B cell (primary cell): ENCODE results near the gene NOTCH1. TPM values are rescaled to one million over a fixed set of nuclear protein-coding genes. Genes with fewer than 3 reads are reported as not detected.

Source experiments
- ATAC-seq: fragments of 200-7000 bp; cut with Tn5 transposase; one replicate; pipeline ENCODE4 v1.10.0; 2021; ENCODE audit warnings: low read depth, mild to moderate bottlenecking, moderate number of reproducible peaks, moderate library complexity
- CTCF ChIA-PET: fragments of 350-600 bp; sonication (Branson Sonifier 250); formaldehyde crosslinking; loops from one replicate; lab custom pipeline; 2021; ENCODE audit warnings: antibody characterized with exemption, inconsistent platforms; lab: Charles Lee
- POLR2A ChIA-PET: fragments of 350-600 bp; sonication (Branson Sonifier 250); formaldehyde crosslinking; loops from one replicate; lab custom pipeline; 2021; ENCODE audit warnings: antibody characterized with exemption; lab: Charles Lee
- DNase-seq: peaks from one replicate; pipeline ENCODE4 v3.0.0; 2013
- H2AFZ ChIP-seq: 2 replicates; pipeline ENCODE4 v1.6.1; 2012; ENCODE audit warnings: mild to moderate bottlenecking, low read depth, low read length; ENCODE audit not compliant: insufficient read depth, poor library complexity, severe bottlenecking
- H3K27ac ChIP-seq, 2 donors: 1 replicate in 1 of 2; 2 replicates in 1 of 2; pipeline ENCODE4 v1.5.1; 2012 to 2013; ENCODE audit warnings: low read length in 2 of 2, mild to moderate bottlenecking in 2 of 2, moderate library complexity in 1 of 2
- H3K27me3 ChIP-seq, 4 experiments: fragments of 200-600 bp in 1 of 4; sonication (generic) in 1 of 4; replicated peaks in 1 of 4; 1 replicate in 2 of 4; 2 replicates in 2 of 4; pipeline versions ENCODE4 v1.6.1 to v1.7.0; 2013 to 2016; ENCODE audit warnings: low read length in 3 of 4, mild to moderate bottlenecking in 2 of 4, mixed read lengths in 1 of 4, moderate library complexity in 1 of 4; ENCODE audit not compliant: insufficient read depth in 4 of 4, control insufficient read depth in 3 of 4; ENCODE audit errors: control extremely low read depth in 1 of 4
- H3K36me3 ChIP-seq, 2 experiments: replicated peaks in 1 of 2; 1 replicate in 1 of 2; 2 replicates in 1 of 2; pipeline versions ENCODE4 v1.6.1 to v1.7.1; 2013; ENCODE audit warnings: low read length in 1 of 2; ENCODE audit not compliant: insufficient read depth in 2 of 2, control insufficient read depth in 1 of 2; ENCODE audit errors: control extremely low read depth in 1 of 2, extremely low read depth in 1 of 2
- H3K4me1 ChIP-seq, 2 donors: fragments of 200-600 bp in 1 of 2; sonication (generic) in 1 of 2; 1 replicate in 1 of 2; 2 replicates in 1 of 2; pipeline versions ENCODE4 v1.5.1 to v1.6.1; 2013 to 2017; ENCODE audit warnings: low read length in 2 of 2; ENCODE audit not compliant: control insufficient read depth in 2 of 2, insufficient read depth in 2 of 2
- H3K4me2 ChIP-seq: replicated peaks from 2 replicates; pipeline ENCODE3; 2012; ENCODE audit warnings: mild to moderate bottlenecking, low read depth, low read length; ENCODE audit not compliant: poor library complexity, severe bottlenecking
- H3K4me3 ChIP-seq, 5 experiments: fragments of 200-600 bp in 1 of 5; sonication (generic) in 1 of 5; 1 replicate in 3 of 5; 2 replicates in 2 of 5; pipeline versions ENCODE4 v1.5.1 to v1.7.0; 2011 to 2016; ENCODE audit warnings: low read length in 4 of 5, mild to moderate bottlenecking in 4 of 5, low read depth in 2 of 5, control low read depth in 1 of 5, moderate library complexity in 1 of 5; ENCODE audit not compliant: insufficient read depth in 1 of 5; ENCODE audit errors: control extremely low read depth in 1 of 5, extremely low read depth in 1 of 5
- H3K79me2 ChIP-seq: fragments of 200-600 bp; sonication (generic); one replicate; pipeline ENCODE4 v1.6.0; 2016; ENCODE audit warnings: low read length; ENCODE audit not compliant: control insufficient read depth, insufficient read depth
- H3K9ac ChIP-seq: fragments of 200-600 bp; sonication (generic); 2 replicates; pipeline ENCODE4 v1.6.1; 2017; ENCODE audit warnings: mild to moderate bottlenecking, low read length, moderate library complexity
- H3K9me3 ChIP-seq, 3 donors: one replicate each; pipeline versions ENCODE4 v1.6.1 to v1.7.1; 2013; ENCODE audit warnings: low read length in 2 of 3; ENCODE audit not compliant: control insufficient read depth in 2 of 3, insufficient read depth in 1 of 3; ENCODE audit errors: control extremely low read depth in 1 of 3
- H4K20me1 ChIP-seq: 2 replicates; pipeline ENCODE4 v1.6.0; 2012; ENCODE audit warnings: mild to moderate bottlenecking, low read length; ENCODE audit not compliant: insufficient read depth, control insufficient read depth, poor library complexity, severe bottlenecking
- H3K27ac Mint-ChIP-seq: one replicate; pipeline ENCODE4 v1.8.0; 2021; ENCODE audit warnings: mixed read lengths
- H3K27me3 Mint-ChIP-seq: one replicate; pipeline ENCODE4 v1.8.0; 2021; ENCODE audit warnings: mixed read lengths
- H3K4me1 Mint-ChIP-seq: one replicate; pipeline ENCODE4 v1.8.0; 2021; ENCODE audit warnings: mixed read lengths
- H3K4me3 Mint-ChIP-seq: one replicate; pipeline ENCODE4 v1.8.0; 2021; ENCODE audit warnings: mixed read lengths
- H3K9me3 Mint-ChIP-seq: one replicate; pipeline ENCODE4 v1.8.0; 2022; ENCODE audit warnings: mixed read lengths; ENCODE audit not compliant: insufficient read depth
- EZH2 ChIP-seq: IDR thresholded peaks from 2 replicates; pipeline ENCODE4 v1.6.1; 2012; ENCODE audit warnings: borderline replicate concordance, low read depth, mild to moderate bottlenecking, moderate library complexity, low read length; ENCODE audit not compliant: insufficient read depth, poor library complexity, severe bottlenecking
- WGBS: methylation state at CpG from one replicate; pipeline ENCODE4 v1.1.5; 2013; ENCODE audit warnings: missing lambda C conversion rate; ENCODE audit not compliant: insufficient coverage; 5-methylcytosine and 5-hydroxymethylcytosine counted together
- intact Hi-C: fragments of 100-400 bp; cut with micrococcal nuclease; formaldehyde crosslinking; loops from one replicate; pipeline ENCODE4 v1.10.0; 2022
- polyA plus RNA-seq: library from polyadenylated mRNA; depleted of rRNA; stranded (reverse); fragments of >200 nt; gene quantifications from 2 replicates; pipeline ENCODE4 v1.2.3, GENCODE V29; 2012
- total RNA-seq, 2 donors: library from RNA; stranded (reverse); fragments of 120-200 nt in 1 of 2; gene quantifications; 1 replicate in 1 of 2; 2 replicates in 1 of 2; pipeline versions ENCODE4 v1.2.3 to v1.2.4, GENCODE V29; 2013 to 2022
- TF ChIP-seq, protein P1 (sequence below): fragments of 200-600 bp; IDR thresholded peaks from one replicate; pipeline ENCODE4 v1.8.0; 2022; ENCODE audit warnings: antibody characterized with exemption, mild to moderate bottlenecking

Gene NOTCH1
- total and polyA plus RNA-seq, 2 donors (not counting 1 experiment from before 2014, with no cell fraction given): 16.6 to 38.5 TPM

DNA sequence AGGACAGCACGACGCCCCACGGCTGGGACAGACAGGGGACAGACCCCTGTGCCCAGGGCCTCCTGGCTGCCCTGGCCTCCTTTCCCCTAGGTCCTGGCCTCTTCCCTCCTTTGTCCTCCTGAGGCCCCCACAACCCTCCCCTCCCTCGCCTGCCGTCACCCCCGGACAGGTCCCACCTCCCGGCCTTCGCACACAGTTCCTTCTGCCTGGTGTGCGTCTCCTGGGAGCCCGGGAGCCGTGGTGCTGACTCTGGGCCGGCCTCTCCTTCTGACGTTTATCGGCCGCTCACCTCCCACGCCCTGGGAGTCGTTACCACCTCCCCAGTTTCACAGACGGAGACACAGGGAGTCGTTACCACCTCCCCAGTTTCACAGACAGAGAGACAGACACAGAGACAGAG lies 25.1 kb upstream of the NOTCH1 start:
- no peak for ATAC-seq
- Histone ChIP-seq H3K4me2 (no peak overlapping the region), H3K4me3 (no peak overlapping the region), H3K4me1 (no peaks in the 10 kb centered on the region), H4K20me1 (no peaks in the 10 kb centered on the region), H3K27me3 (no peaks in the 10 kb centered on the region), H3K36me3 (no peaks in the 10 kb centered on the region), H3K27ac (no peak overlapping the region), H3K79me2 (no peaks in the 10 kb centered on the region), H3K9ac (no peak overlapping the region), H3K9me3 (no peaks in the 10 kb centered on the region), H2AFZ (no peak overlapping the region)
- no peak for DNase-seq
- ChIA-PET POLR2A (interaction anchor here (0.6 kb wide), 1 partner anchor 19 kb away, joined by 4 read pairs; no protein-coding TSS in a partner anchor), CTCF (no interaction called here)
- Mint-ChIP-seq H3K4me3 (no peak overlapping the region), H3K9me3 (no peaks in the 10 kb centered on the region), H3K27ac (no peak overlapping the region), H3K4me1 (no peaks in the 10 kb centered on the region), H3K27me3 (no peaks in the 10 kb centered on the region)
- intact Hi-C loops: no loop called here
- 93% methylated on average over 19 of the region's 19 CpGs for WGBS
- TF ChIP-seq, protein P1, sequence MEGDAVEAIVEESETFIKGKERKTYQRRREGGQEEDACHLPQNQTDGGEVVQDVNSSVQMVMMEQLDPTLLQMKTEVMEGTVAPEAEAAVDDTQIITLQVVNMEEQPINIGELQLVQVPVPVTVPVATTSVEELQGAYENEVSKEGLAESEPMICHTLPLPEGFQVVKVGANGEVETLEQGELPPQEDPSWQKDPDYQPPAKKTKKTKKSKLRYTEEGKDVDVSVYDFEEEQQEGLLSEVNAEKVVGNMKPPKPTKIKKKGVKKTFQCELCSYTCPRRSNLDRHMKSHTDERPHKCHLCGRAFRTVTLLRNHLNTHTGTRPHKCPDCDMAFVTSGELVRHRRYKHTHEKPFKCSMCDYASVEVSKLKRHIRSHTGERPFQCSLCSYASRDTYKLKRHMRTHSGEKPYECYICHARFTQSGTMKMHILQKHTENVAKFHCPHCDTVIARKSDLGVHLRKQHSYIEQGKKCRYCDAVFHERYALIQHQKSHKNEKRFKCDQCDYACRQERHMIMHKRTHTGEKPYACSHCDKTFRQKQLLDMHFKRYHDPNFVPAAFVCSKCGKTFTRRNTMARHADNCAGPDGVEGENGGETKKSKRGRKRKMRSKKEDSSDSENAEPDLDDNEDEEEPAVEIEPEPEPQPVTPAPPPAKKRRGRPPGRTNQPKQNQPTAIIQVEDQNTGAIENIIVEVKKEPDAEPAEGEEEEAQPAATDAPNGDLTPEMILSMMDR: no peak
- TF ChIP-seq EZH2: no peak

DNA sequence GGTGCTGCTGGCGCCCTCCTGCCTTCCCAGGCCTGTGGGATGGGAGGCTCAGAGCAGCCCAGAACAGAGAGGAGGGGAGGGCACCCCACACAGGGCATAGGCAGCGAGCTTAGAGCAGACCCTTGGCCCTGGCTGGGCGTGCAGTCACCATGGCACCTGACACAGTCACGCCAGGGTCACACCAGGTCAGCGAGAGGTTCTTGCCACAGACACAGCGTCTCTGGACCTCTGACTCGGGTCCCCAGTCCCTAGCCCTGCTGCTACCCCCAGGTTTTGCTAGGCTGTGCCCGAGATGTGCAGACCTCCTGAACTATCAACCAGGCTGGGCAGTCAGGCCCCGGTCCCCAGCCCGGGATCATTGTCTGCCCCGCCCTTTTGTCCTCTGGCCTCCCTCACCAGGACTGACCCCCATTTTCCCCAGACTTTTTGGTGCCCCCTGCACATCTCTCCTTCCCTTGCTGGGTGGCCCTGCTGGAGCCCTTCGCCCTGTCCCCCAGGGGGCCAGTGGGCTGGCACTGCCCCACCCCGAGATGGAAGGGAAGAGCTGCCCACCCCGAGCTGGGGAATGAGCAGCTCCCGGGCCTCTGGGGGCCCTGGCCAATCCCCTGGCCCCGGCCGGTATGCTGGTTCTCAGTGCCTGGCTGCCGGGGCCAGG lies 24.5 kb upstream of the NOTCH1 start:
- Histone ChIP-seq H3K36me3 (no peaks in the 10 kb centered on the region), H3K4me1 (no peaks in the 10 kb centered on the region), H3K27me3 (no peaks in the 10 kb centered on the region), H3K9me3 (no peaks in the 10 kb centered on the region), H3K4me2 (no peak overlapping the region), H3K4me3 (no peak overlapping the region), H4K20me1 (no peaks in the 10 kb centered on the region), H3K9ac (no peak overlapping the region), H3K27ac (no peak overlapping the region), H2AFZ (no peak overlapping the region), H3K79me2 (no peaks in the 10 kb centered on the region)
- ChIA-PET CTCF (no interaction called here), POLR2A (no interaction called here)
- DNase-seq (no peak), ATAC-seq (no peak)
- Mint-ChIP-seq H3K4me3 (no peak overlapping the region), H3K27ac (no peak overlapping the region), H3K4me1 (no peaks in the 10 kb centered on the region), H3K9me3 (no peaks in the 10 kb centered on the region), H3K27me3 (no peaks in the 10 kb centered on the region)
- intact Hi-C loops: no loop called here
- whole genome bisulfite sequencing: 90% methylated on average over 17 of the region's 18 CpGs
- TF ChIP-seq, protein P1: no peak
- TF ChIP-seq EZH2: no peak
